Globus pallidus (tissue), 1 donor: ENCODE measurements around the gene GNAL.

ENCODE experiments used
- DNase-seq: peaks from one replicate; pipeline ENCODE4 v3.0.0-alpha.2; 2015; ENCODE audit warnings: low spot score

GNAL gene

GRCh38 chr18:11808001-11808855 is 119.2 kb downstream of the GNAL start:
- DNase-seq = no peak

DNA sequence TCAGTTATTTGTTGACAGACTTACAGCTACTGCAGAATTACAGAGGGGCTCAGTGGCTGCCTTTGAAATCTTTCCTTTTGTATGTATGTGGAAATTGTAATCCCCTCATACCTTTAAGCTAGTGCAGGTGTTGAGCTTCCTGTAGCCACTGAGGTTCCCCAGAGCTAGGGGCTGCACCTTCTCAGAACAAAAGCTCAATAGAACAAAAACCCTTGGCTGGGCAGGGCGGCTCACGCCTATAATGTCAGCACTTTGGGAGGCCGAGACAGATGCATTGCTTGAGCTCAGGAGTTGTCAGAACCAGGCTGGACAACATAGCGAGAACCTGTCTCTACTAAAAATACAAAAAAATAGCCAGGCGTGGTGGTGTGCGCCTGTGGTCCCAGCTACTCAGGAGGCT is 120.8 kb downstream of the GNAL start:
- DNase-seq = no peak

DNA sequence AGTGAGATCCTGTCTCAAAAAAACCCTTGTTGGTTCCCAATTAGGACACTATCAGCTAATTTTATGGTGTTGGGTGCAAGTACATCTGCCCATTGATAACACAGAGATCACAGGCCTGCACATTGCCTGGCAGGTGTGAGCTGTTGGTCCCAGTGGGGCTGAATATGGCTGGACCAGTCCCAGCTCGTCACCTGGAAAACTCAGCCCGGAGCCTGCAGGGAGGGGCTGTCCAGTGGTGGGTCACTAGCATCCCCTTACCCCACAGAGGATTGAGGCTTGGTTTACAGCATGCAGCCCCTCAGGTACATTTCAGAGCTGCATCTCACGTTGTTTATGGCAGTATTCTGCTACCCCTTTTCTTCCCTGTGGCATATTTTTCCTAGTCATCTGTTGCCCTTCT is 121.3 kb downstream of the GNAL start:
- DNase-seq = no peak

DNA sequence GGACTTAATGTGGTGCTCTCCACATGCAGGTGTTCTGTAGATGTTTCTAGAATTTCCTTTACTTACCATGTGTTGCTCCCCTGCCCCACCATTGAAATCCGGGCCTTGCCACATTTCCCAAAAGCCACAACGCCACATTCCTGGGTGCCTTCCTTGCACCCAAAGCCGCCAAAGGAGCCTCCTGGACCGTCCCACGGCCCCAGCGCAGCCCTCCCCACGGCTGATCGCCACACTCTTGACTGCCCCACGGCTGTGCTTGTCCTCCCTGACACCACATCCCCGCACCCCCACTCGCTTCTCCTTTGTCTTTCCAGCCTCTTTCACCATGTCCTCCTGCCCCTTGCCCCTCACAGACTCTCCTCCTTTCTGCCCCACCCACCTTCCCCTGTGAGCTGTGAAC is 121.9 kb downstream of the GNAL start:
- DNase-seq = no peak

DNA sequence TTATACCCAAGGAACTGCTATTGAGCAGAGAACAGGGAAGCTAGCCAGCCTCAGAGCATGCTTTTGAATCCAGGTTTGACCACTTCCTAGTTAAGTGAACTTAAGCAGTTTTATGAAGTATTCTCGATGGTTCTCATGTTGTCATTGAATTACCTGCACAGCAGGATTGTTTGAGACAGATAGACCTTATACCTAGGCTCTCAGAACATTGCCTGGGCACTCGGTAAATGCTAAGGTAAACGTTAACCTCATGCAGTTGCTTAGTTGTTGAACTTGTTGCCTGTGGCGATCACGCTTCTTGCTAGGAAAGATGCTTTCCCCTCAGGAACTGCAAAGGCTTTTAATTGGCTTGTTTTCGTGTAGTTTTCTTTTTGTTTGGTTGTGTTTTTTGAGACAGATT is 128.2 kb downstream of the GNAL start:
- DNase-seq = no peak

DNA sequence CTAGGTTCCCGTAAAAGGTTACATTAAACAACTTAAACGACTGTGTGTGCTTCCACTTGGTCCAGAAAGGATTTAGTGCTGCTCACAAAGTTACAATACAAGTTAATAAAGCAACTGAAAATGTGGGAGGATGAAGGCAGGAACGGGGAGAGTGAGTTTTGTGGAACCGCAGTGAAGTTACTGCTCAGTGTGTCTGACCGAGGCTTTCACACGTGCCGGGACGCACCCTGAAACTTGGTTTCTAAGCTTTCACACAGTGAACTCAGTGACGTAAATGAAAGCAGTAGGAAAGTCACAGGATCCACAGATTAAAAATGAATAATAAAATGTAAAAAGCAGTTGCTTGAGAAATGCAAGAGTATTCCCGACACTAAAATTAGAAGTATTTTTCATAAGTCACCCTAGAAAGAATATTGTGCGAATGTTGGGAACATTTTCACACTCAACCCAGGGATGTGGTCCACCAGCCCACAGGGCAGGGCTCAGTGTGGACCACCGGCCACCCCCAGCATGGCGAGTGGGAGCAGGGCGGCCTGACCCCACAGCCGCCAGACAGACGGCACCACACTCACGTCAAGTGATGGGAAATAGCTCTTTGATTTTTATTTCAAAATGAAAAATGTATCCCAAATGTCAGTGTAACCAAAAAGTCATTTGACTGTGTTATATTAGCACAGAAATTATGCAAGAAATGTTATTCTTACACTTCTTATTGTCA is 129.6 kb downstream of the GNAL start:
- DNase-seq = no peak

DNA sequence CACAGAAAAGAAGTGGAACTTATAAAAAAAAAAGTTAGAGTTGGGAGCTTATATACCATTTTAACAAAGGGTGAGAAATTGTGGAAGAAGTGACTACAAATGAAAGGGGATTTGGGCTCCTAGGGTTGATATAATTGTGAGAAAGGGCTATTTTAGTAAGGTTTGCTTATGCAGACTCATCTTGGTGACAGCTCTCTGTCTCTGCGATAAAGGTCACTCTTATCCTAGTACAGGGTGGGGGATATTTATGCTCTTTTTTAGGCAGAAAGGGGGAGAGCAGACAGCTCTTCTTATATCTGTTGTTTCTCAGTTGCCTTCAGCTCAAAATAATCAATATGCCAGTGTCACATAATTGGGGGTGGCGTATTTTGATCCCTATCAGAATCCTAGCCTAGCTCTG is 130.9 kb downstream of the GNAL start:
- no peak for DNase-seq

DNA sequence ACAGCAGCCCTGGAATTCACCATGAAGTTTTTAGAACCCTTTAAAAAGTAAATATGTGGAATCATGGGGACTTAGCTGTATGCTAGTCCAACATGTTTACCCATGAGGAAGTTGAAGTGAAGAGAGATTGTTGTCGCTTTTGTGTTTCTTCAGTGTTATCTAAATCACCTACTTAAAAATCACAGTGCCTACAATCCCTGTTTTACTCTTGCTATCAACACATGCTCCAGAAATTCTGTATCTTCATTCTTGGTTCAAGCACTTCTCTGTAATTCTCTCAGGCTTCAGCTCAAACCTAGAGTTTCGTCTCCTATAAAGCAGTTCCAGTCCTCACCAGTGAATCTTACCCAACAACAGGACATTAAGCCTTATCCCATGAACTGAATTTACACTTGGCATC is 131.6 kb downstream of the GNAL start:
- DNase-seq = no peak

DNA sequence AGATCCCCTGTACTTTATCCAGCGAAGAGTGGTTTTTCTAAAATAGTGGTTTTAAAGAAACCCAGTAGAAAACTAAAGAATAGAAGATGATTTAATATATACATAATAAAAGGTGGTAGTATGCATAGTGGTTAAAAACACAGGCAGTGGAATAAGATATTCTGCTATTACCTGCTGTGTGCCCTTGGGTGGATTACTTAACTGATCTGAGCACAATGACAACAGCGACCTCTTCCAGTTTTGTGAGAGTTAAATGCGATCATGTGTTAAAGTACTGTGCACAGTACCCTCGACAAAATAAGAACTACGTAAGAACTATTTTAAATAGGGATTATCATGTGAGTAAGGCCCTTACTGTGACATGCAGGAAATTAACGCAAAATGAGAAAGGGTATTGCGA is 132.1 kb downstream of the GNAL start:
- no peak for DNase-seq

DNA sequence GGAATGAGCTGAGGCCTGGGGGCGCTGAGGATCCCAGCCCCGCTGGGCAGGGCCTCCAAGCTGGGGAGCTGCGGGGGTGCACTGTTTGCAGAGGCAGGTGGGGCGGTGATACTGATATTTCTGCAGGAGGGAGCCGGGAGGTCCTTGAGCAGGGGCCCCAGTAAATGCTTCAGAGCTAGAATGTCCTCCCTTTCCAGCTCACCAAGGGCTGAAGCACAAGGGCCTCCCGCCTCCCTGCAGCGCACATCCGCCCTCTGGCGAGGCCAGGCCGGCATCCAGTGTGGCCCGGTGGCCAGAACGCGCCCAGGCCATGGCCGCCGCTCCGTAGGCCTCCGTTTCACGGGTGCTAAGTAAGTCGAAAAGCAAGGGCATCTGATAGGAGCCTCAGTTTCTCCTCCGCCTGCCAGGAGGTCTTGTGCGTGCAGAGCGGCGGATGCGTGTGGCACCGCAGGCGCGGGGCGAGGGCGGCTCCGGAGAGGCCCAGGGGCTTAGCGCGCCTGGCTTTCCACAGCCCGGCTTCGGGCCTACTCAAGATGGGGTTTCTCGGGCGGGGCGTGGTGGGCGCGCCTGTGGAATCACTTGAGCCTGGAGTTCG is 132.7 kb downstream of the GNAL start:
- no peak for DNase-seq

- DNase-seq = no peak
These were observed 134.5 kb downstream of the GNAL start for GRCh38 chr18:11823545-11823944.

DNA sequence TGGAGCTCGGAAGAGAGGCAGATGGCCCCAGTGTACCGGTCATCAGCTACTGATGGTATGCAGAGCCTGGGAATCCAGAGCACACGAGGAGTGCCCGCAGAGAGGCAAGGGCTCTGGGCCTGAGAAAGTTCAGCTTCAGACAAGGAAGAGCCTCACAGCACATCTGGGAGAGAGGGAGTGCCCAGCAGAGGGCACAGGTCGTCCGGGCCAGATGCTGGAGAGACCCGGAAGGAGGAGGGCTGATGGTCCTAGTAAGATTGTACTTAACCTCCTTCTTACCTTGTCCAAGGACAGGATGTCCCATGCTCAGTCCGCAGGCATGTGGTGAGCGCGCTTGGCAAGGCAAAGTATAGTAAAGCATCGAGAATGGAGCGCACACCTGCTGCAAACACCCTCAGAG is 137.8 kb downstream of the GNAL start:
- no peak for DNase-seq

- DNase-seq = no peak
These were observed 139.8 kb downstream of the GNAL start for GRCh38 chr18:11828786-11829432.

DNA sequence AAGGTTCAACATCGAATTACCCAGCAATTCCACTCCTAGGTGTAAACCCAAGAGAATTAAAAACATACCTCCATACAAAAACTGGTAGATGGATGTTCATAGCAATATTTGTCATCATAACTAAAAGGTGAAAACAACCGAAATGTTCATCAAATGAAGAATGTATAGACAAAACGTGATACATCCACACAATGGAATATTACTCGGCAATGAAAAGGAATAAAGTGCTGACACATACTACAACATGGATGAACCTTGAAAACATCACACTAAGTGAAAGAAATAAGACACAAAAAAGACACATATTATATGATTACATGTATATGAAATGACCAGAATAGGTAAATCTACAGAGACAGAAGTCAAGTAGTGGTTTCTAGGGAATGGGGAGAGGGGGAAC is 141.5 kb downstream of the GNAL start:
- no peak for DNase-seq

GRCh38 chr18:11831921-11832320 is 142.9 kb downstream of the GNAL start:
- no peak for DNase-seq

GRCh38 chr18:11834772-11835171 is 145.7 kb downstream of the GNAL start:
- no peak for DNase-seq

DNA sequence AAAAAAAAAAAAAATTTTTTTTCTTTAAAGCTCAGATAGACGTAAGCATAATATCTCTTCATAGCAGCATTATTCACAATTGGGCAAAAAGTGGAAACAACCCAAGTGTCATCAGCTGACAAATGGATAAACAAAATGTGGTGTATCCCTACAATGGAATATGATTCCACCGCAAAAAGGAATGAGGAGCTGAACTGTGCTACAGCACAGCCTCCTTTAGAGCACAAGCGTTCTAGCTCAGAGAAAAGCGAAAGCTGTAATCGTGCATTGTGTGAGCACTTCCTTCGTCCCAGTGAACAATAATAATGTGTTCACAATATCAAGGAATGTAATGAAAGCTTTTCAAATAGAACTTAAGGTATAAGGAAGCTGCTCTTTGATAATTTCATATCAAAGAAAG is 150.5 kb downstream of the GNAL start:
- DNase-seq = no peak

GRCh38 chr18:11840493-11840892 is 151.4 kb downstream of the GNAL start:
- DNase-seq = no peak

- no peak for DNase-seq
These were observed 153.5 kb downstream of the GNAL start for GRCh38 chr18:11842562-11842961.

DNA sequence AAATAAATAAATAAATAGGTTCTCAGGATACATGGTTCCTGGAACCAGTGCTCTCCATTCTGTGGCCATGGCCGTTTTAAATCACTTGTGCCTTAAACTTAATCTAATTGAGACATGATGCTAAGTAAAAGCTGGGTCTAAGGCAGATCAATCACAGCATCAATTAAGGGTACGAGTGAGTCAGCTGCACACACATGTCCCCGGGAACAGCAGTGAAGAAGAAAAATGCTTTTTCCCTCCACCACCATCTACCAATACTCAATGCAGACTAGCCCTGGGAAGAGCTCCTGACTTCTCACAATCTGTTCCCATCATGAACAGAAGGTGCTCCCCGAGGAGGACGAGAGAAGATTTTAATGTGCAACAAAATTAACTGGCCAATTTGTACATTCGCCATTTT is 155.4 kb downstream of the GNAL start:
- DNase-seq = no peak

DNA sequence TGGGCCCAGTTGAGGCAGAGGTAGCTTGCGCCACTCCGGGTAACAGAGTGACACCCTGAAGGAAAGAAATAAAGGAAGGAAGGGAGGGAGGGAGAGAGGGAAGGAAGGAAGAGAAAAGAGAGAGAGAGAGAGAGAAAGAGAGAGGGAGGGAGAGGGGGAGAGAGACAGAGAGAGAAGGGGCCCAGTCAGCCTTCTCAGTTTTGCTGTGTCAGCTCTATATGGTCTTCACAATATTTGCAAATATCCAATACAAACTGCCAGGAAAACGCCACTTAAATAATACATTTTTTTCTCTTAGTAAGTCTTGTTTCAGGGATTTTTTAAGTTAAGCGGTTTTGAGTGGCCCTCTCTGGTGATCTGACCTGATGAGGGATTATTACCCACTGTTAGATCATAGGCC is 156.6 kb downstream of the GNAL start:
- no peak for DNase-seq

GRCh38 chr18:11847811-11848210 is 158.7 kb downstream of the GNAL start:
- DNase-seq = no peak

GRCh38 chr18:11849279-11849678 is 160.2 kb downstream of the GNAL start:
- no peak for DNase-seq
